Coronary artery (tissue), 2 donors: ENCODE measurements around the gene DHRS13.

Experiments used
- DNase-seq: peaks from one replicate; pipeline ENCODE4 v3.0.0-alpha.2; 2017; ENCODE audit warnings: low spot score
- H3K27ac ChIP-seq, 2 donors: fragments of 200-600 bp; sonication (generic); one replicate each; pipeline ENCODE4 v1.5.1; 2016 to 2019
- H3K4me3 ChIP-seq: fragments of 200-600 bp; sonication (generic); 2 replicates; pipeline ENCODE4 v1.5.1; 2016; ENCODE audit warnings: mild to moderate bottlenecking, moderate library complexity
- TF ChIP-seq, protein P1 (sequence below): fragments of 200-600 bp; sonication (generic); IDR thresholded peaks from one replicate; pipeline ENCODE4 v1.5.1; 2019; ENCODE audit warnings: antibody characterized with exemption

The DHRS13 gene

DNA sequence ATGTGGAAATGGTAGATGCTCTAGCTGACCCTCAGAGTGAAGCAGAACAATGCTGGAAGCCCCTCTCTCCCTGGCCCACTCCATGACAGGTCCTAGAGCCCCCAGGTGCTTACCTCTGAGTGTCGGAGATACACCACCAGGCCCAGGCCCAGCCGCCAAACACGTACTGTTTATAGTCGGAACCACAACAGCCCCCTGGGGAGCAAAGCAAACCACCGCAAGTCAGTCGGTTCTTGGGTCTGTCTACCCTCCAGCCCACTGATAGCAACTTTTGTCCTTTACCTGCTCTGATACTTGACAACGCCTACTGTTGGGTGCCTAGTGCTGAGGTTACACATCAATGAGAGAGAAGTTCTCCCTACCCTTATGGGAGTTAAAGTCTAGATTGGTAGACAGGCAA lies 14.0 kb downstream of the DHRS13 start:
- TF ChIP-seq, protein P1, sequence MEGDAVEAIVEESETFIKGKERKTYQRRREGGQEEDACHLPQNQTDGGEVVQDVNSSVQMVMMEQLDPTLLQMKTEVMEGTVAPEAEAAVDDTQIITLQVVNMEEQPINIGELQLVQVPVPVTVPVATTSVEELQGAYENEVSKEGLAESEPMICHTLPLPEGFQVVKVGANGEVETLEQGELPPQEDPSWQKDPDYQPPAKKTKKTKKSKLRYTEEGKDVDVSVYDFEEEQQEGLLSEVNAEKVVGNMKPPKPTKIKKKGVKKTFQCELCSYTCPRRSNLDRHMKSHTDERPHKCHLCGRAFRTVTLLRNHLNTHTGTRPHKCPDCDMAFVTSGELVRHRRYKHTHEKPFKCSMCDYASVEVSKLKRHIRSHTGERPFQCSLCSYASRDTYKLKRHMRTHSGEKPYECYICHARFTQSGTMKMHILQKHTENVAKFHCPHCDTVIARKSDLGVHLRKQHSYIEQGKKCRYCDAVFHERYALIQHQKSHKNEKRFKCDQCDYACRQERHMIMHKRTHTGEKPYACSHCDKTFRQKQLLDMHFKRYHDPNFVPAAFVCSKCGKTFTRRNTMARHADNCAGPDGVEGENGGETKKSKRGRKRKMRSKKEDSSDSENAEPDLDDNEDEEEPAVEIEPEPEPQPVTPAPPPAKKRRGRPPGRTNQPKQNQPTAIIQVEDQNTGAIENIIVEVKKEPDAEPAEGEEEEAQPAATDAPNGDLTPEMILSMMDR = no peak
- no peak overlapping the region for H3K4me3 ChIP-seq
- no peak for DNase-seq
- no peak overlapping the region for H3K27ac ChIP-seq

DNA sequence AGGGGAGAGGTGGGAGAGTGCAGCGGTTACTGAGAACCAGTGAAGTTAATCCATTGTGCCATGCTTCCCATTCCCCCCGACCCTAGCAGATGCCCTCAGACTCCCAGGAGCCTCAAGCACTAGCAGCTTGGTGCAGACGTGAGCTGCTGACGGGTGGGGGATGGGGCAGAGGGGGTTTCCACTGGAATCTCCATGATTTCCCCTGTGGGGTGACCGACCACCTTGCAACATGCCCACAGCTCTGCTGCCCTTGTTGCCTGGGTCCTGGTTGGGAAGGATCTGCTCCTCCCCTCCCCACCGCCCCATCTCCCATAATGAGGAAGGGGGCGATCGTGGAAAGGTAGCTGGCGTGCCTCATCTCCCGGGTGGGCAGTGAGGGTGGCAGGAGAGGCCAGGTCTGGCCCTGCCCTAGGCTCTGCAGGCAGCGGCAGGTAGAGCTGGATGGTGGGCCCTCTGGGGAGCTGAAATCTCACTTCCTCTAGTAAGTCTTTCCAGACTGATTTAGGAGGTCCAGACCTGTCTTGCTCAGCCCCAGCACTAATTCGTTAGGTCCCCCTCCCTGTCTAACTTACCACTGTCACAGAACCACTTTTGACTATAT lies 14.9 kb downstream of the DHRS13 start:
- no peak overlapping the region for H3K4me3 ChIP-seq
- H3K27ac ChIP-seq = no peak overlapping the region
- DNase-seq = no peak
- TF ChIP-seq, protein P1 = no peak

DNA sequence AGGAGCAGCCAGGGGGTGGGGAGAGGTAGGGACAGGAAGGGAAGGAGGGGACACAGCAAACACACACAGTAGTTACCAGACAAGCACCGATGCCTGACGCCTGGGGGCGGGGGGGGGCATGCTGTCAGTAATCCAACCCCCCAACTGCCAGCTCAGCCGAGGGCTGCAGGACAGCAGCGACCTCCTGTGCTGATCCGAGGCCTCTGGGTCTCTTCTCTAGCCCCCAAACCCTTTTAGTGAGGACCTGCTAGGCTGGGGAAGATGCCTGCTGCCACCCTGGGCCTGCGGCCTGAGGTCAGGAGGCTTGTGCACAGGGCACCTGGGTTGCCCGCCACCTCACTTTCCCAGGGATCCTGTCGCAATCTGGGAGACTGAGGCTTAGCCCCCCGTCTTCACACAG lies 16.9 kb downstream of the DHRS13 start:
- H3K4me3 ChIP-seq = no peak overlapping the region
- TF ChIP-seq, protein P1 = no peak

DNA sequence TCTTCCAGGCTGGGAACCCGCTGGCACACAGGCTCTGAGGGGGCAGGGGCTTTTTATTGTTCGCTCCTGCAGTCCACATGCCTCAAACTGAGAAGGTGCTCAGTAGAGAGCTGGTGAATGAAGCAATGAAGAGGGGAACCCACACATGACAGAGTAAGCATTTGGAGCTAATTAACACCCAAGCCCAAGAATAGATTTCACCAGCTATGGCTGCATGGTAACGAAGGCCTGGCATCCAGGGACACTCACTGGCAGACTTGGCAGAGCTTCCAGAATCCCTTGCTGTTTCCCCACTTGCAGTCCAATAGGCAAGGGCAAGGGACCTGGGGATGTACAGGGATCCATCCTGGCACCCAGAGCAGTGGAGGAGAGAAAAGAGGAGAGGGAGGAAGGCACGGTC lies 17.5 kb downstream of the DHRS13 start:
- TF ChIP-seq, protein P1 = no peak
- no peak overlapping the region for H3K4me3 ChIP-seq
- DNase-seq = no peak
- no peak overlapping the region for H3K27ac ChIP-seq

More for the DNA sequence above, 16.9 kb downstream of the DHRS13 start:
- DNase-seq = no peak
- no peak overlapping the region for H3K27ac ChIP-seq

DNA sequence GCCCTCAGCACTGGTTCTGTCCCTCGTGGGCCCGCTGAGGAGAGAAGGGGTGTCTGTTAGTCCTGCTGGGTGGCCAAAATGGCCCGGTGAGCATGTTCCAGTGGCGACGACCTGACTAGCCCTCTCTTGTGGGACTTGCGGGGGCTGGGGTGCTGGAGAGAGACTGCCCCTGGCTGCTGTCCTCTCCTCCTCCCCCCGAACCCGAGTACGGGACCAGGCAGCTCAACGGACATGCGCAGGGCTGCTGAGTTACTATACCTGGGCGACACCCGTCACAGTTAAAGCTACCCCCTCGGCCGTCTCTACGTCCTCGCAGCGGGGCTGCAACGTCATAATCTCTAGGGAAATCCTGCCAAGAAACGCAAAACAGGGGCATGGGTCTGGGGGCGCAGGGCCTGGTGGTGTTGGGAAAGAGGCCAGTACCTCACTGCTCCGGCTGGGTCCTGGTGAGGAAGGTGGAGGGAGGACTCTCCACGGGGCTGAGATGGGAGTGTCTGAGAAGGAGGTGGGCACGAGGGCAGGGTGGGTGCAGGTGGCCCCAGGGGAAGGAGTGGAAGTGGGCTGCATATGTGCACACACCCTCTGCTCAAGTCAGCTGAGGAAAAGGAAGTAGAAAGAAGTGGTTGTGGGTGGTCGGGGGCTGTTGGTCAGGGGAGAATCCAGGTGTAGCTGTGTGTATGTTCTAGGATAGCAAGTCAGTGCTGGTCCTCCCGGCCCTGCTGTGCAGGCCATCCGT lies 18.7 kb downstream of the DHRS13 start:
- TF ChIP-seq, protein P1 = no peak
- Histone ChIP-seq H3K4me3 (no peak overlapping the region), H3K27ac (no peak overlapping the region)
- no peak for DNase-seq

DNA sequence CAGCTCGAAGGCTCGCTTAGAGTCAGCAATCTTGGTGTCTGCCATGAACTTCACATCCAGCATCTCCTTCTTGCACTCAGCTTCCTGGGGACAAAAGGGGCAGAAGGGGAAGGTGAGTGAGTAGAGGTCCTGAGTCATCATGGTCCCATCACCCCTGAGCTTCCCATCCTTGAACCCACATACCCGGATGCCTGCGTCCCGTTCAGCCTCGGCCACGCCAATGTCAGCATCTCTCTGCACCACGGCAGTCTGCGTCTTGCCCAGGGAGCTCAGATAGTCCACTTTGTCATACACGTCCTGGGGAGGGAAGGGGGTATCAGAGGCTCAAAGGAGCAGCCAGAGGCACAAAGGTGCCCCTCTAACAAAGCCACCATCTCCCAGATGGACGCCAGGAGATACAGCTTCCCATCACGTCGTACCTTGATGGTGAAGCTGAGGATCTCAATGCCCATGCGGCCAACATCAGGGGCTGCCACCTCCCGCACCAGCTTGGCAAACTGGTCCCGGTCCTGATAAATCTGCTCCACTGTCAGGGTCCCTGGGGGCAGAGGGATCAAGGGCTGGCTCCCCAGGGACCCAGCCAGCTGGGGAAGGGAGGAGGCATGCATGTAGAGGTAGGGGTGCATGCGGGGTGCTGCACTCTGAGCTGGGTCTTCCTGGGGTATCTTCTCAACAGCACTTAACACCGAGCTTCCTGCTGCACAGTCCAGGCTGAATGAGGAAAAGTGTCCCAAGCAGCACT lies 20.6 kb downstream of the DHRS13 start:
- DNase-seq = no peak
- H3K27ac ChIP-seq = no peak overlapping the region
- no peak overlapping the region for H3K4me3 ChIP-seq
- TF ChIP-seq, protein P1 = no peak
